Cardiac muscle cell (in vitro differentiated cells and primary cell): ENCODE results near the gene NOS1. TPM values are rescaled to one million over a fixed set of nuclear protein-coding genes. Genes with fewer than 3 reads are reported as not detected.
A peak's percentile ranks its signal among the peaks of the same experiment; 100 is the strongest.

Source experiments
- DNase-seq, 2 donors: peaks; one replicate each; pipeline versions ENCODE4 v3.0.0 to v3.0.0-alpha.2; 2010 to 2017; ENCODE audit warnings: low read depth in 1 of 2, low spot score in 1 of 2
- H3K27ac ChIP-seq: fragments of 200-600 bp; sonication (generic); 2 replicates; pipeline ENCODE4 v1.5.1; 2016
- H3K27me3 ChIP-seq: fragments of 200-600 bp; sonication (generic); 2 replicates; pipeline ENCODE4 v1.6.0; 2016; ENCODE audit warnings: control low read depth
- H3K36me3 ChIP-seq: fragments of 200-600 bp; sonication (generic); 2 replicates; pipeline ENCODE4 v1.5.1; 2016; ENCODE audit warnings: control low read depth
- H3K4me1 ChIP-seq: fragments of 200-600 bp; sonication (generic); 2 replicates; pipeline ENCODE4 v1.8.1; 2017; ENCODE audit warnings: low read depth, mild to moderate bottlenecking, mixed run types
- H3K4me3 ChIP-seq: fragments of 200-600 bp; sonication (generic); 2 replicates; pipeline ENCODE4 v1.5.1; 2016; ENCODE audit warnings: mild to moderate bottlenecking
- H3K9me3 ChIP-seq: fragments of 200-600 bp; sonication (generic); 2 replicates; pipeline ENCODE4 v1.5.1; 2017; ENCODE audit warnings: low read depth, mild to moderate bottlenecking, control low read depth
- CTCF ChIP-seq: IDR thresholded peaks from 2 replicates; pipeline ENCODE4 v1.5.1; 2012; ENCODE audit warnings: low read depth, mild to moderate bottlenecking, low read length
- polyA plus RNA-seq: library from polyadenylated mRNA; unstranded; fragments of >200 nt; fragmentation: Nextera tagmentation; extraction: Ambion mirVana; gene quantifications from 2 replicates; pipeline ENCODE4 v1.2.1, GENCODE V29; 2016
- total RNA-seq: library from RNA; depleted of rRNA; stranded (reverse); fragments of >200 nt; gene quantifications from 2 replicates; pipeline ENCODE4 v1.2.3, GENCODE V29; 2016

NOS1 gene
- total and polyA plus RNA-seq, 2 experiments from 2014 or later: not detected

GRCh38 chr12:117218149-117218548 is 143.3 kb downstream of the NOS1 start:
- H3K27ac ChIP-seq: no peak overlapping the region
- no peaks in the 10 kb centered on the region for H3K4me1 ChIP-seq
- H3K9me3 ChIP-seq: no peaks in the 10 kb centered on the region
- no peak overlapping the region for H3K4me3 ChIP-seq
- no peak for TF ChIP-seq CTCF
- DNase-seq: no peak
- H3K27me3 ChIP-seq: peaks cover 6% of the 10 kb centered on the region
- H3K36me3 ChIP-seq: no peaks in the 10 kb centered on the region

- H3K9me3 ChIP-seq: no peaks in the 10 kb centered on the region
- H3K27me3 ChIP-seq: peaks cover 6% of the 10 kb centered on the region
- no peaks in the 10 kb centered on the region for H3K4me1 ChIP-seq
- H3K27ac ChIP-seq: no peak overlapping the region
- no peak for TF ChIP-seq CTCF
- no peaks in the 10 kb centered on the region for H3K36me3 ChIP-seq
- DNase-seq: no peak
- H3K4me3 ChIP-seq: no peak overlapping the region
These were observed 144.7 kb downstream of the NOS1 start for GRCh38 chr12:117216686-117217085.

- no peak for TF ChIP-seq CTCF
- Histone ChIP-seq H3K36me3 (no peaks in the 10 kb centered on the region), H3K27ac (no peak overlapping the region), H3K4me3 (no peak overlapping the region), H3K4me1 (no peaks in the 10 kb centered on the region), H3K27me3 (peaks cover 6% of the 10 kb centered on the region), H3K9me3 (no peaks in the 10 kb centered on the region)
- no peak for DNase-seq
These were observed 146.6 kb downstream of the NOS1 start for GRCh38 chr12:117214797-117215196.

- no peaks in the 10 kb centered on the region for H3K36me3 ChIP-seq
- H3K9me3 ChIP-seq: no peaks in the 10 kb centered on the region
- H3K27ac ChIP-seq: no peak overlapping the region
- H3K4me1 ChIP-seq: no peaks in the 10 kb centered on the region
- DNase-seq: no peak
- H3K27me3 ChIP-seq: peaks cover 3% of the 10 kb centered on the region
- TF ChIP-seq CTCF: no peak
- no peak overlapping the region for H3K4me3 ChIP-seq
These were observed 148.1 kb downstream of the NOS1 start for GRCh38 chr12:117213295-117213808.

- H3K27me3 ChIP-seq: no peaks in the 10 kb centered on the region
- peak; percentile 96 for TF ChIP-seq CTCF
- no peaks in the 10 kb centered on the region for H3K4me1 ChIP-seq
- no peaks in the 10 kb centered on the region for H3K36me3 ChIP-seq
- no peak overlapping the region for H3K4me3 ChIP-seq
- no peaks in the 10 kb centered on the region for H3K9me3 ChIP-seq
- DNase-seq: peak; percentile 86 to 89
- H3K27ac ChIP-seq: no peak overlapping the region
These were observed 148.7 kb downstream of the NOS1 start for GRCh38 chr12:117212563-117213190.
